ENCODE data around the gene A4GALT.

A4GALT gene

DNA sequence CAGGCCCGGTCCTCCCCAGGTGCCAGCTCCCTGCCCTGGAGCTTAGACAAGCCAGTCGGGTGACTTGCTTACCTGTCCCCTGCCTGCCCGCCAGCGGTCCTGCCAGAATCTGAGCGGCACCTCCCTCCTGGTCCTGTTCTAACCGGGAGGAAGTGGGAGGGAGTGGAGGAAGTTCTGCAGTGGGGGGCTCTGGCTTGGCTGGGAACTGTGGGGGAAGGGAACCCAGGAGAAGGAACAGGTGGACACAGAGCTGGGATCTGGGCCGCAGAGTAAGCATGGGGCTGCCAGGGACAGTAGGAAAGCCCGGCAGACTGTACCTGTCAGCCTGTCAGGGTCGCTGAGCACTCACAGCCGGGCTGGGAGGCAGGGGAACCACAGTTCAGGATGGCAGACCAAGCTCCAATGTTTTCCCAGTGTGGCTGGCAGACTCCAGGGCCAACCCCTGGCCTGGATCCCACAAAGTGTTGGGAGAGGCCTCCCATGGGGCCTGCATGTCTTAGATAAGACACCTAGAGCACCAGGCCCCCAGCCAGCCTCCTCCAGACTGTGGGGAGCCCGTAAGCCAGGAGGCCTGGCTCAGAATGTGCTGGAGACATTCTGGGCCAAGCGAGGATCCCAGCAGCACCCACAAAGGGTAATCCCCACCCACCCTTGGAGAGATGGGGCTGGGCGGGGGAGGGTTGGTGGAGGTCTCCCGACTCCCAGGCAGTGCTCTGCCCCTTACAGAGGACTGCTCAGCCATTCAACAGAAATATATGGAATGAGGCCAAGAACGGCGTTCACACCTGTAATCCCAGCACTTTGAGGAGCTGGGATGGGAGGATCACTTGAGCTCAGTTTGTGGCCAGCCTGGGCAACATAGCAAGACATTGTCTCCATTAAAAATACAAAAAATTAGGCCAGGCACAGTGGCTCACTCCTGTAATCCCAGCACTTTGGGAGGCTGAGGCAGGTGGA, 73.8 kb downstream of the A4GALT start:
- no peak for FAIRE-seq

DNA sequence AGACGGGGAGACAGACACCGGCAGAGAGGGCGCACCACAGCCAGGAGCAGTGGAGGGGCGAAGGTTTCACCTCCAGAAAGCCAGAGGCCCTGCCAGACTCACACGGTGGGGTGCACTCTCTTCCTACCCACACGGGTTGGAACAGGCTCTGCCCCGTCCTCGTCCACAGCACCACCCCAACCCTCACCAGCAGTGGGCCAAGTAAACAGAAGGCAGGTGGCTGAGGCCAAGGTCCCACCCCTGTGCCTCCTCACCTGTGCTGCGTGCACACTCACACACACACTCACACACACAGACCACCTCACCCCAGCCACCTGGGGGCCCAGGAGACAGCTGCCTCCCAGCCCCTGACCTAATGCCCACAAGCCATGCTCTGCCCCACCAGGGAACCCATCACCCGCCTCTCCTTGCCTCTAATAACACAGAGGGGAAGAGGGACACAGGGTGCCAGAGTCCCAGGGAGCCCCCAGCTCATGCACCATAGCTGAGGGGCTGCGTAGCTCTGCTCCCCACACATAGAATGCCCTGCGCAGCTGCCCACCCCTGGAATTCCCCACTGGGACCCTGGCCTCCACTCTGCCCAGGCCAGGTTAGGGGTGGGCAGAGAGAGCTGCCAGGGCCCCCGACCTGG, 74.6 kb downstream of the A4GALT start:
- FAIRE-seq, result no peak

DNA sequence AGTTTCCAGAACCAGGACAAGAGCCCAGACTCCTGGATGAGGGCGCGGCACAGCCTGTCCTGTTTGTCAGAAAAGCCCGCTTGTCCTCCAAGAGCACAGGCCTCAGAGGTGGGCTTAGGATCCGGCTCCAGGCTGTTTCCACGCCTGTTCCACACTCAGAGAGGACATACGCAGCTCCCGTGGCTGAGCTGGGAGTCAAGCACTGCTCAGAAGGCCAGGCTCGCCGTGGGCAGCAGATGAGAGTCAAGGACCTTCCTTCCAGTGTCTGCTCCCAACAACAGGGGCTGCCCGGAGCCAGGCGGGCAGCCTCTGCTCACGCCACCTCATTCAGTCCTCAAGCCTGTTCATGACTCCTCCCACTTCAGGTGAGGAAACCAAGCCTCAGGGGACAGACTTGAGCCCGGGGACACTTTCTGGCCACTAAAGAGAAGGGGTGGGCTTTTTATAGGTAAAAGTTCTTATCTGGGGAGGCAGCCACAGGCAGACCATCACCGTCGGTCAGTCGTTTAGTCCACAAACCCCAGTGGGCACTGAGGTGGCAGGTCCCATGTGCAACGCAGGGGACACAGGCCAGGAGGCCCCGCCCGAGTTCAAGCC, 75.2 kb downstream of the A4GALT start:
- no peak for FAIRE-seq

DNA sequence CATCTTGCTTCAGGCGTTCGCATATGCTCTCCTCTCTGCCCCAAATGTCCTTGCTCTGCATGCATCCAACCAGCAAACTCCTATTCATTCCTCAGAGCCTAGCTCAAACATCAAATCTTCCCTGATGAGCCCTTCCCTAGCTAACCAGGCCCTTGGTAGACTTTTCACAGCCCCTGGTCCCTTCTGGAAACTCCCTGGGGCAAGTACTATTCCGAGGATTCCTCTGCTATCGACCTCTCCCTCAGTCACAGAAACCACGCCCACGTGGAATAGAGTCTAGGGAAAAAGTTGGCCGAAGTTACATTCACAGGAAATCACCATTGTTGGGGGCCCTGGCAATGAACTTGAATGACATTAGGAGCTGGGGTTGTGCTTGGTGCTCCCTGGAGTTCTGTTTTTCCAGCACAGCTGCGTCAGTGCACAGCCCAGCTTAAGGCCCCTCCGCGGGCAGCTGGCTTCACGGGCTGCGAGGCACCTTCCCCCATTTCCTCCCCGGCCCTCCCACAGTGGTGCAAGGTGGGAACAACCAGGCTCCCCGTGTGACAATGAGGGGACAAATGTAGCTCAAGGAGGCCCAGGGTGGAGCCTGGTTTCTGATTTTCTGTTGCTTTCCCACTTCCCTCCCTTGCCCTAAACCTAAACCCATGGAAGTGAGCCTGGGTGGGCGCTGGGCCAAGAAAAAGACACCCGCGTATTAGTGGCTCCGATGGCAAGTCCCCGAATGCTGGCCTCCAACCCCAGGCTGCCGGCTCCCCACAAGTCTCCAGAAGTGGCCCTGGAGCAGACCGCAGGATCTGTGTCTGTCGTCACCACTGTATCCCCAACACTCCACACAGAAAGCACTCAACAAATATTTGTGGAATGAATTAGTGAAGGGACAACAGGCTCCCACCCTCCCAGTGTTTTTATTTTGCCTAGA, 76.0 kb downstream of the A4GALT start:
- FAIRE-seq, result no peak

DNA sequence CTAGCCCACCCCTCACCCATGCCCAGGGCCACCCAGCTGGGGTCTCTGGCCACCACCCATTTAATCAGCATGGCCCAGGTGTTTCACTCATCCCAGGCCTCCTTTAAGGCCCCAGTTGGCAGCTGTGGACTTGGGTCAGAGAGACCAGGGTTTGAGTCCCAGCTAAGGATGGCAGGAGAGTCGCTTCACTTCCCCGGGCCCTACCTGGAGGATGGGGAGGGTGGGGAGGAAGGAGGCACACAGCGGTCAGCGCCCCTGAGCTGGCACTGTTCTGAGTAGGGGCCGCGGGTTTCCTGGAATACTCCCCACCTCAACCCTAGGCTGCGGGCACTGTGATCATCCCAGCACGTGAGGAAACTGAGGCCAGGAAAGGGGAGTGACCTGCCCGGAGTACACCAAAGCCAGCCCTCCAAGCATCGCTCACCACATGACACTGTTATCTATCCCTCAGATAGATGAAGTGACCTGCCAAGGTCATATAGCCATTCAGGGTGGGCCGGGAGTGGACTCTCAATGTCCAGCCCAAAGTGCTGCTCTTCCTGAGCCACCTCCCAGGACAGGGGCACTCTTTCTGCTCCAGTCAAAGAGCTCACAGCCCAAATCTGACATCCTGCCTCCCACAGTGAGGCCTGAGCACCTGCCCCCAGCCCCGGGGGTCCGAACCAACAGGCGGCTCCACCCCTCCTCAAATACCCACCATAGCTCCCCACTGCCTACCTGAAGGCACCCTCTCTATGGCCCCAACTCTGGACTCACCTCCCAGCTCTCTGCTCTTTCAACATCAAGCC, 76.8 kb downstream of the A4GALT start:
- no peak for FAIRE-seq

DNA sequence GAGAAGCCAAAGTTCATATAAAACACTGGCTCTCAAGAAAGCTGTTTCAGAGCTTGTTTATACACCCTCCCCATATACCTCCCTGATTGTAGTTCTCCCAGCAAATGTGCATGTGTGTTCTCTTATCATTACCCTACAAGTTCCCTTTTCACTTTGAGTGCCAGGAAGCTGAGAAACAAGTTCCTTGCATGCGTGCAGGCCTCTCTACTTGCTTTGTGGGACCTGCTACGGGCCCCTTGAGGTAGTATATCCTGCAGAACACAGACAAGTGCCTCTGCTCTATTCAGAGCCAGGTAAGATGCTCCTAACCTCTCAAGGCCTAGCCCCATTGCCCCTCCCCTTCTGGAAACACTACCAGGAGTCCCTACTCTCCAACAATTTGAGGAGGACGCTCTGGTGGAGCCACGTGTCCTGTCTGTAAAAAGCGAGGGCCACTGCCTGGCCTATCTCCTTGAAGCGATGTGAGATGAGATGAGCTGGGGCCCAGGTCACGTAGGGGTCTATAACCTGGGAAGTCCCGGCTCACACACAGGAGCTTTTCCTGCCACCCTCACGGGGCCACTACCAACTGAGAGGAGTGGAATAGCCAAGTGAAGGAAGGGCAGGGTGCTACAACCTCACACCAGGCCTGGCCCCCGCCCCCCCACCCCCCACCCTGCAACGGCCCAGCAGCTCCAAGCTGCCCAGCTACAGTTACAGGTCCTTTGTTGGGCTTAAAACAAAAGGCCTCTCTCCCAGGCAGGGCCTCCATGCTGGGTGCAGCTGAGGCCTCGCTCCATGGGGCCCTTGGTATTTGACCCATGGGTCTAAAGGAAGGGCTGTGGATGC, 77.7 kb downstream of the A4GALT start:
- no peak for FAIRE-seq
